Erythroblast (primary cell): ENCODE measurements around the gene CISD2.

Experiments used
- GATA1 ChIP-seq: IDR thresholded peaks from 2 replicates; pipeline ENCODE4 v1.6.1; 2011; ENCODE audit warnings: low read depth, mild to moderate bottlenecking, control low read depth, low read length, moderate library complexity
- POLR2A ChIP-seq: IDR thresholded peaks from 2 replicates; pipeline ENCODE4 v1.6.1; 2011; ENCODE audit warnings: mild to moderate bottlenecking, low read length

GRCh38 chr4:102883278-102883677 lies 14.5 kb downstream of the CISD2 start:
- TF ChIP-seq POLR2A (no peak), GATA1 (no peak)
